Measurements from ENCODE around the gene MUC4. TPM values are rescaled to one million over a fixed set of nuclear protein-coding genes. Genes with fewer than 3 reads are reported as not detected.

Gene MUC4, protein sequence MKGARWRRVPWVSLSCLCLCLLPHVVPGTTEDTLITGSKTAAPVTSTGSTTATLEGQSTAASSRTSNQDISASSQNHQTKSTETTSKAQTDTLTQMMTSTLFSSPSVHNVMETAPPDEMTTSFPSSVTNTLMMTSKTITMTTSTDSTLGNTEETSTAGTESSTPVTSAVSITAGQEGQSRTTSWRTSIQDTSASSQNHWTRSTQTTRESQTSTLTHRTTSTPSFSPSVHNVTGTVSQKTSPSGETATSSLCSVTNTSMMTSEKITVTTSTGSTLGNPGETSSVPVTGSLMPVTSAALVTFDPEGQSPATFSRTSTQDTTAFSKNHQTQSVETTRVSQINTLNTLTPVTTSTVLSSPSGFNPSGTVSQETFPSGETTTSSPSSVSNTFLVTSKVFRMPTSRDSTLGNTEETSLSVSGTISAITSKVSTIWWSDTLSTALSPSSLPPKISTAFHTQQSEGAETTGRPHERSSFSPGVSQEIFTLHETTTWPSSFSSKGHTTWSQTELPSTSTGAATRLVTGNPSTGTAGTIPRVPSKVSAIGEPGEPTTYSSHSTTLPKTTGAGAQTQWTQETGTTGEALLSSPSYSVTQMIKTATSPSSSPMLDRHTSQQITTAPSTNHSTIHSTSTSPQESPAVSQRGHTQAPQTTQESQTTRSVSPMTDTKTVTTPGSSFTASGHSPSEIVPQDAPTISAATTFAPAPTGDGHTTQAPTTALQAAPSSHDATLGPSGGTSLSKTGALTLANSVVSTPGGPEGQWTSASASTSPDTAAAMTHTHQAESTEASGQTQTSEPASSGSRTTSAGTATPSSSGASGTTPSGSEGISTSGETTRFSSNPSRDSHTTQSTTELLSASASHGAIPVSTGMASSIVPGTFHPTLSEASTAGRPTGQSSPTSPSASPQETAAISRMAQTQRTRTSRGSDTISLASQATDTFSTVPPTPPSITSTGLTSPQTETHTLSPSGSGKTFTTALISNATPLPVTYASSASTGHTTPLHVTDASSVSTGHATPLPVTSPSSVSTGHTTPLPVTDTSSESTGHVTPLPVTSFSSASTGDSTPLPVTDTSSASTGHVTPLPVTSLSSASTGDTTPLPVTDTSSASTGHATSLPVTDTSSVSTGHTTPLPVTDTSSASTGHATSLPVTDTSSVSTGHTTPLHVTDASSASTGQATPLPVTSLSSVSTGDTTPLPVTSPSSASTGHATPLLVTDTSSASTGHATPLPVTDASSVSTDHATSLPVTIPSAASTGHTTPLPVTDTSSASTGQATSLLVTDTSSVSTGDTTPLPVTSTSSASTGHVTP (N-terminal part only)
- total RNA-seq (2021), result not detected in 2 replicates
- Bru-seq, nascent RNA, result not detected
- not detected for BruChase-seq, experiment 1, labeled RNA remaining after a 2-hour chase
- not detected for BruChase-seq, experiment 2, labeled RNA remaining after a 6-hour chase
- long read RNA-seq, result 0 reads

DNA sequence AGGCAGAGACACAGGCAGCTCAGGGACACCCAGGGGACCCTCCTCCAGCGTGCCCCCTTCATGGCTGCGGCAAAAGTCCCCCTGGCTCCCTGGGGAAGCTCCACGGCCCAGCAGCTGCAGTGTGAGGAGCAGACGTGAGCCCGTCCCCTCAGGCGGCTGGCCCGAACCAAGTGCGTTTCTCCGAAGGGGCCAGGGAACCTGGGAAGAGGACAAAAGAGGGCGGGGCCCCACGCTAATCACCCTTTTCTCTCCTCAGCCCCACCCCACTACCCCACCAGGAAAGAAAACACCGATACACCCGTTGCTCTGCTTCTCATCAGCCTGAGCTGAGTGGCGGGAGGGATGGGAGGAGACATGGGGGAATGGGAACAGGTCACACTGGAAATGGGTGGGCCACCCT is at the start of gene MUC4:
Gene MUC4 (minus strand): TSS at position 174 of the 400 bp plus-strand sequence. CDS start 112 bp downstream, at position 62.
- no peak for DNase-seq (ENCODE audit: low spot score)
- TF ChIP-seq, protein P1, sequence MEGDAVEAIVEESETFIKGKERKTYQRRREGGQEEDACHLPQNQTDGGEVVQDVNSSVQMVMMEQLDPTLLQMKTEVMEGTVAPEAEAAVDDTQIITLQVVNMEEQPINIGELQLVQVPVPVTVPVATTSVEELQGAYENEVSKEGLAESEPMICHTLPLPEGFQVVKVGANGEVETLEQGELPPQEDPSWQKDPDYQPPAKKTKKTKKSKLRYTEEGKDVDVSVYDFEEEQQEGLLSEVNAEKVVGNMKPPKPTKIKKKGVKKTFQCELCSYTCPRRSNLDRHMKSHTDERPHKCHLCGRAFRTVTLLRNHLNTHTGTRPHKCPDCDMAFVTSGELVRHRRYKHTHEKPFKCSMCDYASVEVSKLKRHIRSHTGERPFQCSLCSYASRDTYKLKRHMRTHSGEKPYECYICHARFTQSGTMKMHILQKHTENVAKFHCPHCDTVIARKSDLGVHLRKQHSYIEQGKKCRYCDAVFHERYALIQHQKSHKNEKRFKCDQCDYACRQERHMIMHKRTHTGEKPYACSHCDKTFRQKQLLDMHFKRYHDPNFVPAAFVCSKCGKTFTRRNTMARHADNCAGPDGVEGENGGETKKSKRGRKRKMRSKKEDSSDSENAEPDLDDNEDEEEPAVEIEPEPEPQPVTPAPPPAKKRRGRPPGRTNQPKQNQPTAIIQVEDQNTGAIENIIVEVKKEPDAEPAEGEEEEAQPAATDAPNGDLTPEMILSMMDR (conservative IDR thresholded peaks at IDR 0.05; ENCODE audit: low read depth, low read length), result no peak
- TF ChIP-seq EZH2 (IDR thresholded peaks at IDR 0.05; ENCODE audit: borderline replicate concordance, low read depth, low read length, poor library complexity, severe bottlenecking), result no peak
- H3K9me3 ChIP-seq (ENCODE audit: low read depth, low read length, poor library complexity, severe bottlenecking), result no peaks in the 10 kb centered on the region
- CTCF ChIA-PET, result no interaction called here
- intact Hi-C loops (cut with micrococcal nuclease; ENCODE audit: unreplicated experiment), result no loop called here
- no peaks in the 10 kb centered on the region for H3K27me3 ChIP-seq (replicated peaks; ENCODE audit: insufficient read depth, low read depth, low read length, poor library complexity)
- H3K4me3 ChIP-seq (ENCODE audit: low read depth, low read length, poor library complexity, severe bottlenecking), result no peak within 1 kb of the TSS
- no peak within 1 kb of the TSS for H3K27ac ChIP-seq (ENCODE audit: low read depth, low read length, poor library complexity, severe bottlenecking)
- BruUV-seq (replicated peaks), result no TSS peak
- no peaks in the 10 kb centered on the region for H3K36me3 ChIP-seq (ENCODE audit: insufficient read depth, low read length, poor library complexity, severe bottlenecking)
- POLR2A ChIA-PET (ENCODE audit: low non-redundant PET), result no interaction called here
- H3K4me1 ChIP-seq (ENCODE audit: insufficient read depth, low read length, poor library complexity, severe bottlenecking), result no peaks in the 10 kb centered on the region

DNA sequence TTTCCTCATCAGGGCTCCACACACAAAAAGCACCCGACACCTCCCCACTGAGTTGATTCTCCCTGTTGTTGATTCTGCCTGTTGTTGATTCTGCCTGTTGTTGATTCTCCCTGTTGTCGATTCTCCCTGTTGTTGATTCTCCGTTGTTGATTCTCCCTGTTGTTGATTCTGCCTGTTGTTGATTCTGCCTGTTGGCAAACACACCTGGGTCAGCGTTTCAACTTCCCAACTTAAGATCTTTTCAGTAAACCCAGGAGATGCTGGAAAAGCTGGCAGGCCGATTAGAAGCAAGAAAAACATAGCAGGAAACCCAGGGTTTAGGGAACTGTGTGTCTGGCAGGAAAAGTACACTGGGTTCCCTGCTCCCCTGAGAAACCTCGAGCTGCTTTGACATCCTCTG is 48.7 kb upstream of the MUC4 start:
- H3K4me3 ChIP-seq (ENCODE audit: low read depth, low read length, poor library complexity, severe bottlenecking), result no peak overlapping the region
- H3K27ac ChIP-seq (ENCODE audit: low read depth, low read length, poor library complexity, severe bottlenecking), result no peak overlapping the region
- no peaks in the 10 kb centered on the region for H3K4me1 ChIP-seq (ENCODE audit: insufficient read depth, low read length, poor library complexity, severe bottlenecking)
- no peaks in the 10 kb centered on the region for H3K36me3 ChIP-seq (ENCODE audit: insufficient read depth, low read length, poor library complexity, severe bottlenecking)
- no peaks in the 10 kb centered on the region for H3K27me3 ChIP-seq (replicated peaks; ENCODE audit: insufficient read depth, low read depth, low read length, poor library complexity)
- POLR2A ChIA-PET (ENCODE audit: low non-redundant PET), result no interaction called here
- intact Hi-C loops (cut with micrococcal nuclease; ENCODE audit: unreplicated experiment), result no loop called here
- CTCF ChIA-PET, result no interaction called here
- DNase-seq (ENCODE audit: low spot score), result no peak
- BruUV-seq (replicated peaks), result no TSS peak
- H3K9me3 ChIP-seq (ENCODE audit: low read depth, low read length, poor library complexity, severe bottlenecking), result no peaks in the 10 kb centered on the region
- TF ChIP-seq, protein P1 (conservative IDR thresholded peaks at IDR 0.05; ENCODE audit: low read depth, low read length), result no peak
- TF ChIP-seq EZH2 (IDR thresholded peaks at IDR 0.05; ENCODE audit: borderline replicate concordance, low read depth, low read length, poor library complexity, severe bottlenecking), result no peak

All from A673 (cell line).